Naive B cell (primary cell): ENCODE data around the gene ZBTB40. TPM values are rescaled to one million over a fixed set of nuclear protein-coding genes. Genes with fewer than 3 reads are reported as not detected.

Experiments used
- ATAC-seq, 2 donors: fragments of 150-1000 bp; cut with Tn5 transposase; 2 replicates each; pipeline ENCODE4 v1.10.0; 2021; ENCODE audit warnings: low read depth in 2 of 2, mild to moderate bottlenecking in 2 of 2, moderate library complexity in 2 of 2
- DNase-seq: peaks from one replicate; pipeline ENCODE4 v3.0.0; 2022
- H3K27ac Mint-ChIP-seq, 6 donors: one replicate each; pipeline ENCODE4 v1.8.0; 2020 to 2022; ENCODE audit warnings: mild to moderate bottlenecking in 6 of 6, mixed read lengths in 6 of 6, moderate library complexity in 5 of 6, inconsistent platforms in 2 of 6
- H3K27me3 Mint-ChIP-seq, 3 donors: one replicate each; pipeline ENCODE4 v1.8.0; 2021 to 2022; ENCODE audit warnings: mixed read lengths in 3 of 3, mild to moderate bottlenecking in 1 of 3
- H3K36me3 Mint-ChIP-seq, 2 donors: one replicate each; pipeline ENCODE4 v1.8.0; 2020 to 2022; ENCODE audit warnings: mixed read lengths in 2 of 2, inconsistent platforms in 1 of 2, mild to moderate bottlenecking in 1 of 2
- H3K4me1 Mint-ChIP-seq, 3 donors: one replicate each; pipeline ENCODE4 v1.8.0; 2020 to 2022; ENCODE audit warnings: mixed read lengths in 3 of 3, inconsistent platforms in 1 of 3, mild to moderate bottlenecking in 1 of 3, moderate library complexity in 1 of 3
- H3K4me3 Mint-ChIP-seq, 8 donors: one replicate each; pipeline ENCODE4 v1.8.0; 2020 to 2022; ENCODE audit warnings: mild to moderate bottlenecking in 8 of 8, mixed read lengths in 8 of 8, moderate library complexity in 8 of 8, inconsistent platforms in 2 of 8
- H3K9me3 Mint-ChIP-seq, 7 donors: one replicate each; pipeline ENCODE4 v1.8.0; 2020 to 2022; ENCODE audit warnings: mixed read lengths in 7 of 7, mild to moderate bottlenecking in 5 of 7, inconsistent platforms in 2 of 7, moderate library complexity in 1 of 7
- polyA plus RNA-seq, 6 donors: library from polyadenylated mRNA; unstranded; fragments of 300-500 nt; fragmentation: Illumina TruSeq; gene quantifications; one replicate each; pipeline ENCODE4 v1.2.3, GENCODE V29; 2021; ENCODE audit warnings: low read depth in 6 of 6

The ZBTB40 gene, protein sequence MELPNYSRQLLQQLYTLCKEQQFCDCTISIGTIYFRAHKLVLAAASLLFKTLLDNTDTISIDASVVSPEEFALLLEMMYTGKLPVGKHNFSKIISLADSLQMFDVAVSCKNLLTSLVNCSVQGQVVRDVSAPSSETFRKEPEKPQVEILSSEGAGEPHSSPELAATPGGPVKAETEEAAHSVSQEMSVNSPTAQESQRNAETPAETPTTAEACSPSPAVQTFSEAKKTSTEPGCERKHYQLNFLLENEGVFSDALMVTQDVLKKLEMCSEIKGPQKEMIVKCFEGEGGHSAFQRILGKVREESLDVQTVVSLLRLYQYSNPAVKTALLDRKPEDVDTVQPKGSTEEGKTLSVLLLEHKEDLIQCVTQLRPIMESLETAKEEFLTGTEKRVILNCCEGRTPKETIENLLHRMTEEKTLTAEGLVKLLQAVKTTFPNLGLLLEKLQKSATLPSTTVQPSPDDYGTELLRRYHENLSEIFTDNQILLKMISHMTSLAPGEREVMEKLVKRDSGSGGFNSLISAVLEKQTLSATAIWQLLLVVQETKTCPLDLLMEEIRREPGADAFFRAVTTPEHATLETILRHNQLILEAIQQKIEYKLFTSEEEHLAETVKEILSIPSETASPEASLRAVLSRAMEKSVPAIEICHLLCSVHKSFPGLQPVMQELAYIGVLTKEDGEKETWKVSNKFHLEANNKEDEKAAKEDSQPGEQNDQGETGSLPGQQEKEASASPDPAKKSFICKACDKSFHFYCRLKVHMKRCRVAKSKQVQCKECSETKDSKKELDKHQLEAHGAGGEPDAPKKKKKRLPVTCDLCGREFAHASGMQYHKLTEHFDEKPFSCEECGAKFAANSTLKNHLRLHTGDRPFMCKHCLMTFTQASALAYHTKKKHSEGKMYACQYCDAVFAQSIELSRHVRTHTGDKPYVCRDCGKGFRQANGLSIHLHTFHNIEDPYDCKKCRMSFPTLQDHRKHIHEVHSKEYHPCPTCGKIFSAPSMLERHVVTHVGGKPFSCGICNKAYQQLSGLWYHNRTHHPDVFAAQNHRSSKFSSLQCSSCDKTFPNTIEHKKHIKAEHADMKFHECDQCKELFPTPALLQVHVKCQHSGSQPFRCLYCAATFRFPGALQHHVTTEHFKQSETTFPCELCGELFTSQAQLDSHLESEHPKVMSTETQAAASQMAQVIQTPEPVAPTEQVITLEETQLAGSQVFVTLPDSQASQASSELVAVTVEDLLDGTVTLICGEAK
- 1 to 10 TPM; 1.5 to 7.7 (median 3.4) TPM for polyA plus RNA-seq

GRCh38 chr1:22451702-22452480 lies at the start of gene ZBTB40:
Gene ZBTB40 (plus strand): TSS chr1:22451851. CDS start chr1:22489949, 38,098 bp downstream.
- peak within 1 kb of the TSS; percentile 81 to 99 (median 96) for H3K27ac Mint-ChIP-seq
- H3K4me1 Mint-ChIP-seq, result peaks cover 27 to 32% (median 31%) of the 10 kb centered on the region in 3 donors
- H3K4me3 Mint-ChIP-seq, result peak within 1 kb of the TSS; percentile 90 to 97 (median 94)
- H3K36me3 Mint-ChIP-seq, result peaks cover 0 to 5% of the 10 kb centered on the region in 2 donors
- DNase-seq (peak; percentile 95), ATAC-seq (peak; percentile 91 to 93)
- peaks cover 0 to 2% (median 0%) of the 10 kb centered on the region in 7 donors for H3K9me3 Mint-ChIP-seq
- no peaks in the 10 kb centered on the region for H3K27me3 Mint-ChIP-seq

DNA sequence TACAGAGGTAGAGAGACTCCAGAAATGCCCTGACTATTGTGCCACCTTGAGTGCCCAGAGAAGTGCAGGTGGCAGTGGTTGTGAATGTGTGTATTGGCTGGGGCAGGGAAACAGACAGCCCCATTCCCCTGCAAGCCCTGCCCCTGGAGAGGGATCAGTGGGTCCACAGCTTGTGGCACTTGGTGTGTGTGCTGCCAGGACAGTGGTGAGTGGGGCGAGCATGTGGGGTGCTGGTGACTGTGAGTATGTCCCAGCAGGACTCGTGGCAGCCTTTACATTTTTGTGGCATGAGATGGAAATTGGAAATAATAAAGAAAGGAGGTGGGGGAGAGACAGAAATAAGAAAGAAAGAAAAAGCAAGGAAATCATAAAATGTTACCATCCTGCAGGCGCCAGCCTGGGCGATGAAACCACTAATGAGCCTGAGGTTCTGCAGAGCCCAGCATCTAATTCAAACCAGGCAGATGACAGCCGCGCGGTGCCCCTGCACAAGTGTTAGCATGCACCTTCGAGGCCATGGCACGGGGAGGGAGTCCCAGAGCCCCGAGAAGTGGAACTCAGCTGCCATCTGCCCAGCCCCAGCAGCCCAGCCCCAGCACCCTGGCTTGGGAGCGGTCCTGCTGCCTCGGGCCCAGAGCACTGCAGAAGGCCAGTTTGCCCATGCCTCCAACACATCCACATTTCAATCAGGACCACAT lies 49.1 kb upstream of the ZBTB40 start:
- Mint-ChIP-seq H3K27ac (no peak overlapping the region), H3K27me3 (peaks cover 51 to 62% (median 55%) of the 10 kb centered on the region in 3 donors), H3K36me3 (no peaks in the 10 kb centered on the region), H3K4me3 (no peak overlapping the region), H3K9me3 (no peaks in the 10 kb centered on the region), H3K4me1 (no peaks in the 10 kb centered on the region)
- DNase-seq (no peak), ATAC-seq (no peak)

DNA sequence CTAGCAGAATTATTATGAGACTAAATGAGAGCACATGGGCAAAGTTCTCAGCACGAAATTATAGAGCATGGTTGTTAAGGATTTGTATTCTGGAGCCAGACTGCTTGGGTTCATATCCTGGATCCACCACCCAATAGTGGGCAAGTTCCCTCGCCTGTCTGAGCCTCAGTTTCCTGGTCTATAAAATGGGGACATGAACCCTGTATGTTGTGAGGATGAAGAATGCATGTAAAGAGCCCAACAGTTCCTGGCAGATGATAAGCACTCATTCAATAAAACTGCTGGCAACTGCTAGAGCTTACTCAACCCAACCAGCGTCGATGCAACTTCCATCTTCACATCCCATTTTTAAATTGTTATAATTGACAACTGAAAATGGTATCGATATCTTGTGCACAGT lies 47.2 kb upstream of the ZBTB40 start:
- H3K36me3 Mint-ChIP-seq, result no peaks in the 10 kb centered on the region
- no peak overlapping the region for H3K27ac Mint-ChIP-seq
- H3K4me1 Mint-ChIP-seq, result no peaks in the 10 kb centered on the region
- DNase-seq (no peak), ATAC-seq (no peak)
- H3K27me3 Mint-ChIP-seq, result peaks cover 57 to 67% (median 59%) of the 10 kb centered on the region in 3 donors
- H3K4me3 Mint-ChIP-seq, result no peak overlapping the region
- no peaks in the 10 kb centered on the region for H3K9me3 Mint-ChIP-seq

DNA sequence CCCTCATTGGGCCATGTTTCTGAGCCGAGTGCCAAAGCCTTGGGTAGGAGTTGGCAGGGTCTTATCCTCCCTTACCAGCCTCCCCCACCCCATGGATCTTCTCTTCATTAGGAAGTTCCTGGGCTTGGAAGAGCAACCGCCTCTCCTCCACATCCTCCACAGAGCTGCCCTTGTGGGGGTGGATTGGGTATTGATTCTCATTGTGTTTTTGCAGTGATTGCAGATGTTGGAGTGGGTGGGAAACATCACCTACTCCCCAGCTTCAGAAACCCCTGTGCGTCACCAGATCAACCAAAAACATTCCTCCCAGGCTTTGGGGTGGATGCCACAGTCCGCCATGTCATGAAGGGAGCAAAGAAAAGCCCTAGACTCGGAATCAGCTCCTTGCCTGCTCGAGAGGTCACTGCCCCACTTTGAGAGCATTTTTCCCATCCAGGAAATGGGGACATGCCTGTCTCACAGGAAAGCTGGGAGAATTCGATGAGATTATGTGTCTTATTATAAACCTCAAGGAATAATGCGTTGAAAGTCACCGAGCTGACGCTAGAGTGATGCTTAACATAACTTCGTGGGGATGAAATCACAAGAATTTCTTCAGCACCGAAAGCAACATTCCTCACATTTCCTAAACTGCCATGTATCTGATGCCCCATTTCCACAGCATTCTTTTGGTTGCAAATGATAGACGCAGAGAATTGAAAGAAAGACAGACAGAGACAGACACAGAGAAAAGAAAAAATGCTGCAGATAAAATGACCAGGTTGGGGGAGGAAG lies 44.7 kb upstream of the ZBTB40 start:
- Mint-ChIP-seq H3K4me1 (no peaks in the 10 kb centered on the region), H3K36me3 (peaks cover 0 to 7% of the 10 kb centered on the region in 2 donors), H3K27me3 (peaks cover 36 to 55% (median 40%) of the 10 kb centered on the region in 3 donors), H3K9me3 (peaks cover 0 to 7% (median 1%) of the 10 kb centered on the region in 7 donors), H3K4me3 (no peak overlapping the region), H3K27ac (no peak overlapping the region)
- no peak for DNase-seq
- ATAC-seq, result no peak

DNA sequence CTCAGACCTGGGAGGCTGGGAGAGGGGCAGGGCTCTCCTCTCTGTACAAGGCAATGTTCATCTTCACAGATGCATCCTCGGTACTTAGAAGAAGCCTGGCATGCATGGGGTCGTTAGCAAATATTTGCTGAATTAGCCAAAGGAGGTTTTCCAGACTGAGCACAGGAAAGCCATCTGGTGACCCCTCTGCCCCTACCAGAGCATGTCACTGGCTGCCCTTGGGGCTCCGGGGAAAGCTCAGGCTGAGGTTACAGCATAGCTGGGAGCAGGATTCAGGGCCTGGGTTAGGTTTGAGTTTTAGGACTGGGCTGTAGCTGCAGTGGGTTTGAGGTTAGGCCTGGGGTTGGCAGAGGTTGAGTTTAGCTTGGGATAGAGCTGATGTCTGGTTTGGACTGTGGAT lies 43.4 kb upstream of the ZBTB40 start:
- DNase-seq (no peak), ATAC-seq (no peak)
- Mint-ChIP-seq H3K4me1 (no peaks in the 10 kb centered on the region), H3K36me3 (peaks cover 0 to 7% of the 10 kb centered on the region in 2 donors), H3K9me3 (peaks cover 0 to 7% (median 1%) of the 10 kb centered on the region in 7 donors), H3K27me3 (peaks cover 36 to 48% (median 42%) of the 10 kb centered on the region in 3 donors), H3K4me3 (no peak overlapping the region), H3K27ac (no peak overlapping the region)

- peak overlapping the region in 1 of 8 donors; percentile 12 for H3K4me3 Mint-ChIP-seq
- peaks cover 0 to 7% of the 10 kb centered on the region in 2 donors for H3K36me3 Mint-ChIP-seq
- peaks cover 18 to 30% (median 25%) of the 10 kb centered on the region in 3 donors for H3K27me3 Mint-ChIP-seq
- ATAC-seq (no peak), DNase-seq (no peak)
- peaks cover 0 to 7% (median 1%) of the 10 kb centered on the region in 7 donors for H3K9me3 Mint-ChIP-seq
- no peak overlapping the region for H3K27ac Mint-ChIP-seq
- H3K4me1 Mint-ChIP-seq, result no peaks in the 10 kb centered on the region
Observed at GRCh38 chr1:22410401-22410800, 41.2 kb upstream of the ZBTB40 start.

- H3K4me1 Mint-ChIP-seq, result no peaks in the 10 kb centered on the region
- no peak for DNase-seq
- H3K27ac Mint-ChIP-seq, result peak overlapping the region in 1 of 6 donors; percentile 66
- peaks cover 0 to 7% (median 1%) of the 10 kb centered on the region in 7 donors for H3K9me3 Mint-ChIP-seq
- ATAC-seq, result no peak
- H3K36me3 Mint-ChIP-seq, result peaks cover 0 to 7% of the 10 kb centered on the region in 2 donors
- H3K27me3 Mint-ChIP-seq, result peaks cover 18 to 25% (median 21%) of the 10 kb centered on the region in 3 donors
- H3K4me3 Mint-ChIP-seq, result no peak overlapping the region
Observed at GRCh38 chr1:22410928-22411495, 40.6 kb upstream of the ZBTB40 start.

- Mint-ChIP-seq H3K4me3 (no peak overlapping the region), H3K27ac (peak overlapping the region in 1 of 6 donors; percentile 53), H3K4me1 (peaks cover 0 to 1% (median 0%) of the 10 kb centered on the region in 3 donors), H3K27me3 (peaks cover 18 to 28% (median 22%) of the 10 kb centered on the region in 3 donors), H3K9me3 (peaks cover 0 to 7% (median 1%) of the 10 kb centered on the region in 7 donors), H3K36me3 (peaks cover 0 to 7% of the 10 kb centered on the region in 2 donors)
- ATAC-seq (no peak), DNase-seq (no peak)
Observed at GRCh38 chr1:22411589-22411988, 40.1 kb upstream of the ZBTB40 start.

DNA sequence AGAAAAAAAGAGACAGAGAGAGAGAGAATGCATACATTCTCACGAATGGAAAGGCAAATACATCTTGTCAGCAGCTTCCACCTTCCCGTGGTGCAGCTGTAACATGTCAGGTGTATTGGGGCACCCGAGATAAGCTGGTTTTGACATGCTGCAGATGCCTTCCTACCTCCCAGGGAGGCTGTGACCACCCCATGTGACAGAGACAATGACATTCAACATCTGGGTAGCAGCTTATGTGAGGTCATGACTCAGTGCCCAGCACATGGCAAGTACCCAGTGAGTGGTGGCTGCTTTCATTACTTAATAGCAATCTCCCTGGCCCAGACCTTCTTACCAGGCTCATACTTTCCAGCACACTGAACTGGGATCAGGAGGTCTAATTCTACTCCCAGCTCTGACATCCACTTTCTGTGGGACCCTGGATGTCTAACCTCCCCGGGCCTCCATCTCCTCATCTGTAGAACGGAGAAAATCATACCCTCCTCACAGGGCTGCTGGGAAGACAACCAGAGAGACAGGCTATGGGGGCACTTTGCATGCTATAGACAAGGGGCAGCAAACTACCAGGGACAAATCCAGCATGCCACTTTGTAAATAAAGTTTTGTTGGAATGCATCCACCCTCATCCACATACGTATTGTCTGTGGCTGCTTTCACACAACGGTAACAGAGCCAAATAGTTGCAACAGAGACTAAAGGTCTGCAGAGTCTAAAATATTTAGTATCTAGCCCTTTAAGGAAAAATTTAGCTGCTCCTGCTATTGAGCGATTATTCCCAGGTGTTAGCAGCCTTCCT lies 38.5 kb upstream of the ZBTB40 start:
- Mint-ChIP-seq H3K27me3 (peaks cover 19 to 31% (median 23%) of the 10 kb centered on the region in 3 donors), H3K4me1 (peaks cover 0 to 10% (median 5%) of the 10 kb centered on the region in 3 donors), H3K9me3 (peaks cover 0 to 7% (median 1%) of the 10 kb centered on the region in 7 donors), H3K36me3 (peaks cover 0 to 7% of the 10 kb centered on the region in 2 donors), H3K27ac (peak overlapping the region in 2 of 6 donors; percentile 2 to 8), H3K4me3 (no peak overlapping the region)
- DNase-seq (no peak), ATAC-seq (no peak)

- H3K4me1 Mint-ChIP-seq, result peaks cover 6 to 11% (median 10%) of the 10 kb centered on the region in 3 donors
- H3K27ac Mint-ChIP-seq, result peak overlapping the region in 1 of 6 donors; percentile 8
- H3K9me3 Mint-ChIP-seq, result peaks cover 0 to 7% (median 1%) of the 10 kb centered on the region in 7 donors
- ATAC-seq, result no peak
- no peak overlapping the region for H3K4me3 Mint-ChIP-seq
- H3K36me3 Mint-ChIP-seq, result peaks cover 0 to 7% of the 10 kb centered on the region in 2 donors
- peaks cover 19 to 33% (median 19%) of the 10 kb centered on the region in 3 donors for H3K27me3 Mint-ChIP-seq
- no peak for DNase-seq
Observed at GRCh38 chr1:22413799-22414198, 37.9 kb upstream of the ZBTB40 start.
